GM12875 (cell line): Measurements from ENCODE around the gene PAGR1.
A peak's percentile ranks its signal among the peaks of the same experiment; 100 is the strongest.

Source experiments
- H3K4me3 ChIP-seq: one replicate; pipeline ENCODE4 v1.5.1; 2011; ENCODE audit warnings: low read depth, low read length, control low read depth
- TF ChIP-seq, protein P1 (sequence below): IDR thresholded peaks from 2 replicates; pipeline ENCODE4 v1.5.1; 2011; ENCODE audit warnings: low read depth, mild to moderate bottlenecking, control low read depth, inconsistent platforms, low read length, moderate library complexity, borderline replicate concordance; ENCODE audit not compliant: insufficient read depth

The PAGR1 gene

GRCh38 chr16:29811896-29812665 lies 3.9 kb upstream of the PAGR1 start, which contains the start of gene PRRT2:
TSS of gene PRRT2 (plus strand) at chr16:29812193. CDS start at chr16:29813055, 862 bp downstream.
- H3K4me3 ChIP-seq = peak within 1 kb of the TSS; percentile 45
- TF ChIP-seq, protein P1, sequence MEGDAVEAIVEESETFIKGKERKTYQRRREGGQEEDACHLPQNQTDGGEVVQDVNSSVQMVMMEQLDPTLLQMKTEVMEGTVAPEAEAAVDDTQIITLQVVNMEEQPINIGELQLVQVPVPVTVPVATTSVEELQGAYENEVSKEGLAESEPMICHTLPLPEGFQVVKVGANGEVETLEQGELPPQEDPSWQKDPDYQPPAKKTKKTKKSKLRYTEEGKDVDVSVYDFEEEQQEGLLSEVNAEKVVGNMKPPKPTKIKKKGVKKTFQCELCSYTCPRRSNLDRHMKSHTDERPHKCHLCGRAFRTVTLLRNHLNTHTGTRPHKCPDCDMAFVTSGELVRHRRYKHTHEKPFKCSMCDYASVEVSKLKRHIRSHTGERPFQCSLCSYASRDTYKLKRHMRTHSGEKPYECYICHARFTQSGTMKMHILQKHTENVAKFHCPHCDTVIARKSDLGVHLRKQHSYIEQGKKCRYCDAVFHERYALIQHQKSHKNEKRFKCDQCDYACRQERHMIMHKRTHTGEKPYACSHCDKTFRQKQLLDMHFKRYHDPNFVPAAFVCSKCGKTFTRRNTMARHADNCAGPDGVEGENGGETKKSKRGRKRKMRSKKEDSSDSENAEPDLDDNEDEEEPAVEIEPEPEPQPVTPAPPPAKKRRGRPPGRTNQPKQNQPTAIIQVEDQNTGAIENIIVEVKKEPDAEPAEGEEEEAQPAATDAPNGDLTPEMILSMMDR = no peak

GRCh38 chr16:29812754-29813643 lies 3.0 kb upstream of the PAGR1 start:
- TF ChIP-seq, protein P1 = no peak
- H3K4me3 ChIP-seq = no peak overlapping the region

DNA sequence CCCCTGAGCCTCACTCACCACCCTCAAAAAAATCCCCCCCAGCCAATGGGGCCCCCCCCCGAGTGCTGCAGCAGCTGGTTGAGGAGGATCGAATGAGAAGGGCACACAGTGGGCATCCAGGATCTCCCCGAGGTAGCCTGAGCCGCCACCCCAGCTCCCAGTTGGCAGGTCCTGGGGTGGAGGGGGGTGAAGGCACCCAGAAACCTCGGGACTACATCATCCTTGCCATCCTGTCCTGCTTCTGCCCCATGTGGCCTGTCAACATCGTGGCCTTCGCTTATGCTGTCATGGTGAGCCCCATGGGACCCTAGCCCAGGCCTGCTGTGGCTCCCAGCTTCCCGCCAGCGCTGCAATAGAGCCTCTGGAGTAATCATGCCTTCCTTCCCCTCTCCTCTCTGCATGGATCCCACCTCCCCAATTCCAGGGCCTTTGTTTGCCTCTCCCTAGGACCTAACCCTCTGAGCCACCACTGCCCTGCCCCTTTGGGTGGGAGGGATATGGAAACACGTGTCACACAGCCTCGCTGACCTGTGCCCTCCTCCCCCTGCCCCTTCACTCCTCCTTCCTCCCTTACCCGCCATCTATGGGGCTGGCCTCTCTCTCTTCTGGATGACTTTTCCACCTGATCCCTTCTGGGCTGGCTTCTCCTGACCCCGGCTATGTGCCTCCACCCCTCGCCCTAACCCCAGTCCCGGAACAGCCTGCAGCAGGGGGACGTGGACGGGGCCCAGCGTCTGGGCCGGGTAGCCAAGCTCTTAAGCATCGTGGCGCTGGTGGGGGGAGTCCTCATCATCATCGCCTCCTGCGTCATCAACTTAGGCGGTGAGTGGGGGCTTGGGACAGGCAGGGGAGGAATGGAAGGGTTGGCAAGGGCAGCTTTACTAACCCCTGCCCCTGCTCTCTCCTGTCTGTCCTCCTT lies 2.0 kb upstream of the PAGR1 start:
- H3K4me3 ChIP-seq = no peak overlapping the region
- TF ChIP-seq, protein P1 = no peak

- no peak overlapping the region for H3K4me3 ChIP-seq
- TF ChIP-seq, protein P1 = no peak
Measured at GRCh38 chr16:29814592-29814991, 1.4 kb upstream of the PAGR1 start.

GRCh38 chr16:29815032-29815721 lies 775 bp upstream of the PAGR1 start:
- TF ChIP-seq, protein P1 = no peak
- peak overlapping the region; percentile 74 for H3K4me3 ChIP-seq
